MV-4-11 (cell line): ENCODE measurements around the gene PLIN5.
A peak's percentile ranks its signal among the peaks of the same experiment; 100 is the strongest.
"Not testable (repeated sequence)": the region's sequence is repeated elsewhere in the genome, so short reads cannot be mapped to it uniquely, and the experiment has no call there.

Experiments
- DNase-seq: peaks from one replicate; lab custom pipeline; 2025; lab: John Stamatoyannopoulos, UW

The PLIN5 gene

GRCh38 chr19:4543842-4544647 is 9.0 kb upstream of the PLIN5 start:
- no peak for DNase-seq

- DNase-seq, result peak; percentile 94
Observed at GRCh38 chr19:4542896-4543841, 8.1 kb upstream of the PLIN5 start.

- DNase-seq, result peak; percentile 66
Observed at GRCh38 chr19:4541806-4542145, 6.8 kb upstream of the PLIN5 start.

GRCh38 chr19:4541114-4541805 is 6.2 kb upstream of the PLIN5 start:
- peak; percentile 75 for DNase-seq

- peak; percentile 99 for DNase-seq
Observed at GRCh38 chr19:4539693-4540581, 4.9 kb upstream of the PLIN5 start, which contains the start of gene LRG1. Gene LRG1 (minus strand): TSS chr19:4540036. CDS start chr19:4540013, 23 bp downstream.

- no peak for DNase-seq
Observed at GRCh38 chr19:4539169-4539692, 4.2 kb upstream of the PLIN5 start.

- no peak for DNase-seq
Observed at GRCh38 chr19:4538601-4538954, 3.6 kb upstream of the PLIN5 start.

GRCh38 chr19:4537953-4538600 is 3.1 kb upstream of the PLIN5 start:
- DNase-seq, result no peak

GRCh38 chr19:4536798-4537197 is 1.8 kb upstream of the PLIN5 start:
- DNase-seq, result no peak

GRCh38 chr19:4533835-4534424 is 1.1 kb downstream of the PLIN5 start:
- DNase-seq, result no peak

GRCh38 chr19:4533334-4533733 is 1.7 kb downstream of the PLIN5 start:
- DNase-seq, result no peak

- DNase-seq, result no peak
Observed at GRCh38 chr19:4531562-4532165, 3.4 kb downstream of the PLIN5 start.

GRCh38 chr19:4529924-4530522 is 5.0 kb downstream of the PLIN5 start:
- DNase-seq, result no peak

- DNase-seq, result no peak
Observed at GRCh38 chr19:4528843-4529242, 6.2 kb downstream of the PLIN5 start.

- DNase-seq, result not testable (repeated sequence)
Observed at GRCh38 chr19:4527377-4527776, 7.6 kb downstream of the PLIN5 start.

- no peak for DNase-seq
Observed at GRCh38 chr19:4525563-4526002, 9.4 kb downstream of the PLIN5 start.

GRCh38 chr19:4524808-4525562 is 10.0 kb downstream of the PLIN5 start:
- DNase-seq, result peak; percentile 46

GRCh38 chr19:4523306-4524110 is 11.5 kb downstream of the PLIN5 start:
- no peak for DNase-seq
